Tibial artery (tissue), 4 donors: ENCODE results near the gene TRIM24.

Experiments
- DNase-seq, 2 donors: peaks; one replicate each; pipeline ENCODE4 v3.0.0-alpha.2; 2019
- H3K27ac ChIP-seq, 2 donors: fragments of 200-600 bp; sonication (generic) in 1 of 2; 1 replicate in 1 of 2; 2 replicates in 1 of 2; pipeline ENCODE4 v1.5.1; 2018 to 2019; ENCODE audit warnings: mild to moderate bottlenecking in 1 of 2
- H3K27me3 ChIP-seq, 2 donors: fragments of 200-600 bp; sonication (generic) in 1 of 2; one replicate each; pipeline versions ENCODE4 v1.5.1 to v1.6.0; 2016 to 2019
- H3K36me3 ChIP-seq, 3 donors: fragments of 200-600 bp; sonication (generic) in 2 of 3; one replicate each; pipeline ENCODE4 v1.5.1; 2016 to 2019; ENCODE audit warnings: mild to moderate bottlenecking in 2 of 3
- H3K4me1 ChIP-seq, 4 donors: fragments of 200-600 bp; sonication (generic) in 2 of 4; 1 replicate in 3 of 4; 2 replicates in 1 of 4; pipeline ENCODE4 v1.5.1; 2016 to 2019
- H3K4me3 ChIP-seq, 2 donors: fragments of 200-600 bp; sonication (generic) in 1 of 2; 1 replicate in 1 of 2; 2 replicates in 1 of 2; pipeline ENCODE4 v1.5.1; 2018 to 2019; ENCODE audit warnings: mild to moderate bottlenecking in 2 of 2
- H3K9me3 ChIP-seq, 3 donors: fragments of 200-600 bp; sonication (generic) in 1 of 3; one replicate each; pipeline ENCODE4 v1.5.1; 2016 to 2019
- CTCF ChIP-seq, 2 experiments: fragments of 200-600 bp in 1 of 2; fragments of 450-650 bp in 1 of 2; IDR thresholded peaks; one replicate each; pipeline ENCODE4 v1.5.1; 2017 to 2019; ENCODE audit warnings: antibody characterized with exemption in 2 of 2, mild to moderate bottlenecking in 1 of 2, moderate library complexity in 1 of 2
- intact Hi-C: fragments of 100-400 bp; cut with DNase I; formaldehyde crosslinking; loops from one replicate; pipeline ENCODE4 v1.15.0; 2023; ENCODE audit warnings: low total_unique reads

TRIM24 gene

GRCh38 chr7:138563808-138564207 is 103.7 kb downstream of the TRIM24 start:
- intact Hi-C loops: no loop called here
- Histone ChIP-seq H3K36me3 (peaks cover 88 to 98% (median 93%) of the 10 kb centered on the region in 3 donors), H3K9me3 (peaks cover 0 to 49% (median 24%) of the 10 kb centered on the region in 3 donors), H3K27ac (no peak overlapping the region), H3K4me3 (no peak overlapping the region), H3K27me3 (no peaks in the 10 kb centered on the region), H3K4me1 (no peaks in the 10 kb centered on the region)
- TF ChIP-seq CTCF (IDR thresholded peaks at IDR 0.05): no peak
- DNase-seq: no peak

GRCh38 chr7:138564365-138564764 is 104.3 kb downstream of the TRIM24 start:
- H3K27me3 ChIP-seq: no peaks in the 10 kb centered on the region
- H3K36me3 ChIP-seq: peaks cover 87 to 98% (median 93%) of the 10 kb centered on the region in 3 donors
- intact Hi-C loops: no loop called here
- TF ChIP-seq CTCF (IDR thresholded peaks at IDR 0.05): no peak
- H3K4me1 ChIP-seq: no peaks in the 10 kb centered on the region
- no peak overlapping the region for H3K27ac ChIP-seq
- H3K4me3 ChIP-seq: no peak overlapping the region
- H3K9me3 ChIP-seq: peaks cover 0 to 49% (median 24%) of the 10 kb centered on the region in 3 donors
- DNase-seq: no peak

GRCh38 chr7:138565071-138565450 is 105.0 kb downstream of the TRIM24 start:
- intact Hi-C loops: no loop called here
- Histone ChIP-seq H3K27me3 (no peaks in the 10 kb centered on the region), H3K4me1 (no peaks in the 10 kb centered on the region), H3K36me3 (peaks cover 80 to 96% (median 91%) of the 10 kb centered on the region in 3 donors), H3K4me3 (no peak overlapping the region), H3K9me3 (peaks cover 0 to 49% (median 24%) of the 10 kb centered on the region in 3 donors), H3K27ac (no peak overlapping the region)
- DNase-seq: no peak
- TF ChIP-seq CTCF (IDR thresholded peaks at IDR 0.05): no peak

GRCh38 chr7:138565451-138566114 is 105.5 kb downstream of the TRIM24 start:
- intact Hi-C loops: no loop called here
- Histone ChIP-seq H3K36me3 (peaks cover 76 to 96% (median 88%) of the 10 kb centered on the region in 3 donors), H3K27me3 (no peaks in the 10 kb centered on the region), H3K4me1 (no peaks in the 10 kb centered on the region), H3K27ac (no peak overlapping the region), H3K4me3 (no peak overlapping the region), H3K9me3 (peaks cover 0 to 44% (median 24%) of the 10 kb centered on the region in 3 donors)
- TF ChIP-seq CTCF (IDR thresholded peaks at IDR 0.05): no peak
- no peak for DNase-seq

GRCh38 chr7:138568655-138569054 is 108.6 kb downstream of the TRIM24 start:
- H3K9me3 ChIP-seq: peaks cover 0 to 29% (median 24%) of the 10 kb centered on the region in 3 donors
- peaks cover 65 to 82% (median 74%) of the 10 kb centered on the region in 3 donors for H3K36me3 ChIP-seq
- H3K4me3 ChIP-seq: no peak overlapping the region
- no peak for TF ChIP-seq CTCF (IDR thresholded peaks at IDR 0.05)
- no peaks in the 10 kb centered on the region for H3K4me1 ChIP-seq
- no peaks in the 10 kb centered on the region for H3K27me3 ChIP-seq
- intact Hi-C loops: no loop called here
- no peak for DNase-seq
- no peak overlapping the region for H3K27ac ChIP-seq
